Hematopoietic multipotent progenitor cell treated with erythropoietin and hydrocortisone succinate and interleukin-3 and kit ligand, for 17 days (in vitro differentiated cells): Measurements from ENCODE around the gene SLC6A7.

Source experiments
- DNase-seq: peaks from one replicate; pipeline ENCODE4 v3.0.0-alpha.2; 2015; ENCODE audit warnings: low spot score

Gene SLC6A7

GRCh38 chr5:150190987-150191386 lies 1.1 kb downstream of the SLC6A7 start:
- no peak for DNase-seq

GRCh38 chr5:150192462-150192861 lies 2.6 kb downstream of the SLC6A7 start:
- no peak for DNase-seq

- DNase-seq = no peak
Observed at GRCh38 chr5:150195736-150196485, 6.0 kb downstream of the SLC6A7 start.

- DNase-seq = no peak
Observed at GRCh38 chr5:150196514-150196913, 6.7 kb downstream of the SLC6A7 start.

GRCh38 chr5:150196986-150197385 lies 7.1 kb downstream of the SLC6A7 start:
- no peak for DNase-seq

- DNase-seq = no peak
Observed at GRCh38 chr5:150197476-150197875, 7.6 kb downstream of the SLC6A7 start.

GRCh38 chr5:150202501-150202900 lies 12.6 kb downstream of the SLC6A7 start:
- no peak for DNase-seq

GRCh38 chr5:150203832-150204589 lies 14.1 kb downstream of the SLC6A7 start:
- no peak for DNase-seq

GRCh38 chr5:150204590-150204960 lies 14.7 kb downstream of the SLC6A7 start:
- DNase-seq = no peak

GRCh38 chr5:150206098-150206778 lies 16.4 kb downstream of the SLC6A7 start:
- DNase-seq = no peak

- DNase-seq = no peak
Observed at GRCh38 chr5:150206779-150207115, 16.9 kb downstream of the SLC6A7 start.

GRCh38 chr5:150208187-150209098 lies 18.6 kb downstream of the SLC6A7 start:
- no peak for DNase-seq

GRCh38 chr5:150209099-150209635 lies 19.3 kb downstream of the SLC6A7 start:
- no peak for DNase-seq

- no peak for DNase-seq
Observed at GRCh38 chr5:150210644-150211043, 20.8 kb downstream of the SLC6A7 start.

GRCh38 chr5:150211156-150212030 lies 21.5 kb downstream of the SLC6A7 start:
- DNase-seq = no peak

GRCh38 chr5:150213530-150213929 lies 23.7 kb downstream of the SLC6A7 start:
- DNase-seq = no peak

- DNase-seq = no peak
Observed at GRCh38 chr5:150214289-150214688, 24.4 kb downstream of the SLC6A7 start.

GRCh38 chr5:150215979-150216944 lies 26.4 kb downstream of the SLC6A7 start:
- DNase-seq = no peak

- no peak for DNase-seq
Observed at GRCh38 chr5:150217038-150217437, 27.2 kb downstream of the SLC6A7 start.
